ENCODE data around the gene MT1H. TPM values are rescaled to one million over a fixed set of nuclear protein-coding genes. Genes with fewer than 3 reads are reported as not detected.

MT1H gene
- total and polyA plus RNA-seq, 2 of the 13 experiments (the other 11 are each of a cell fraction or from before 2014, with no cell fraction given), result 0.60 TPM; not detected in 1

DNA sequence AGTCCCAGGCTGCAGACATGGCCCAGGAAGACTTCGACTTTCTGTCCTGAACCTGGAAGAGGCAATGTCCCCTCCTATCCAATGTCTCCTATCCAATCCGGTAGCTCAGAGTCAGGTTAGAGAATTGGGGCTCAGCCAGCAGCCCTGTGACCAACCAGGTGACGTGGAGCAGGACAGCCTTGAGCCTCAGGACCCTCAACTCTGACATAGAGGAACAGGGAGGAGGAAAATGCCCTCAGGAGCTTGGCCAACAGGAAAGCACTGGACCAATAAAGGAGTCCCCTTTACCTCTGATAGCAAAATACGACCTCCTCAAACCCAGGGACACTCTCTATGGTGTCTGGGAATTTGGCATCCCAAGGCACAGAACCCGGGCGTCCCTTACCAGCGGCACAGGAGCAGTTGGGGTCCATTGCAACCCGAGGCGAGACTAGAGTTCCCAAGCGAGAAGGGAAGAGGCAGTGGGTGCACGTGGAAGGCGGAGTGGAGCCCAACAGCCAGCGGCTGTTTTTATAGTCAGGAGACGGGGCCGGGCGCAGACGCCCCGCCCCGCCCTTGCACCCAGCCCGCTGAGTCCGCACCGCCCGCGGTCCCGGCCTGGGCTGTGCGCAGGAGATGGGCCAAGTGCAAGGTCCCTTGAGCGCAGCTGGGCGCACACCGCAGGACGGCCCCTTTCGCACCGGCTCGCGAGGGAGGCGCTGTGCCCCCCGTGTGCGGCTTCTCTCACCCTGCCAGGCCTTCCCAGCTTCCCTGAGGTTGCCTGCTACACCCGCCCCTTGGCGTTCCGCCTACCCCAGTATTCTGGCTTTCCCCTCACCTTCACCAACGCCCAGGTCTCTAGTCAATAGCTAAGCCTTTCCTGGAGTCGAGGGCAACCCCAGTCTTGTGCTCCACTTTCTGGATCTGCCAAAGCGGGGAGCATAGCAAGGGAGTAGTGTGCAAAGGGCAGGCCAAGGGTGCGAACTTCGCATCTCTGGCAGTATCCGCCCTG lies 1.7 kb upstream of the MT1H start, which contains the start of gene MT1G (continued):
- TF ChIP-seq, protein P1, sequence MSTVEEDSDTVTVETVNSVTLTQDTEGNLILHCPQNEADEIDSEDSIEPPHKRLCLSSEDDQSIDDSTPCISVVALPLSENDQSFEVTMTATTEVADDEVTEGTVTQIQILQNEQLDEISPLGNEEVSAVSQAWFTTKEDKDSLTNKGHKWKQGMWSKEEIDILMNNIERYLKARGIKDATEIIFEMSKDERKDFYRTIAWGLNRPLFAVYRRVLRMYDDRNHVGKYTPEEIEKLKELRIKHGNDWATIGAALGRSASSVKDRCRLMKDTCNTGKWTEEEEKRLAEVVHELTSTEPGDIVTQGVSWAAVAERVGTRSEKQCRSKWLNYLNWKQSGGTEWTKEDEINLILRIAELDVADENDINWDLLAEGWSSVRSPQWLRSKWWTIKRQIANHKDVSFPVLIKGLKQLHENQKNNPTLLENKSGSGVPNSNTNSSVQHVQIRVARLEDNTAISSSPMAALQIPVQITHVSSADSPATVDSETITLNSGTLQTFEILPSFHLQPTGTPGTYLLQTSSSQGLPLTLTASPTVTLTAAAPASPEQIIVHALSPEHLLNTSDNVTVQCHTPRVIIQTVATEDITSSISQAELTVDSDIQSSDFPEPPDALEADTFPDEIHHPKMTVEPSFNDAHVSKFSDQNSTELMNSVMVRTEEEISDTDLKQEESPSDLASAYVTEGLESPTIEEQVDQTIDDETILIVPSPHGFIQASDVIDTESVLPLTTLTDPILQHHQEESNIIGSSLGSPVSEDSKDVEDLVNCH (CRISPR knock-in tag; IDR thresholded peaks at IDR 0.05), result 0 out of 2 replicates have a peak, but pooled peaks have one; percentile 75
- TF ChIP-seq EEA1 (CRISPR knock-in tag; IDR thresholded peaks at IDR 0.05; ENCODE audit: borderline replicate concordance) (0 out of 2 replicates have a peak, but pooled peaks have one; percentile 62), ZNF335 (CRISPR knock-in tag; IDR thresholded peaks at IDR 0.05) (no peak), ZNF776 (CRISPR knock-in tag; IDR thresholded peaks at IDR 0.05) (no peak), ZNF260 (CRISPR knock-in tag; IDR thresholded peaks at IDR 0.05; ENCODE audit: borderline replicate concordance, low read depth) (no peak), ZNF552 (CRISPR knock-in tag; IDR thresholded peaks at IDR 0.05; ENCODE audit: borderline replicate concordance) (peak; percentile 29; the same call in 1 of the 2 replicates), ZNF619 (CRISPR knock-in tag; IDR thresholded peaks at IDR 0.05) (0 out of 2 replicates have a peak, but pooled peaks have one; percentile 69), ZKSCAN8 (CRISPR knock-in tag; IDR thresholded peaks at IDR 0.05; ENCODE audit: borderline replicate concordance) (no peak)
- TF ChIP-seq, protein P2, sequence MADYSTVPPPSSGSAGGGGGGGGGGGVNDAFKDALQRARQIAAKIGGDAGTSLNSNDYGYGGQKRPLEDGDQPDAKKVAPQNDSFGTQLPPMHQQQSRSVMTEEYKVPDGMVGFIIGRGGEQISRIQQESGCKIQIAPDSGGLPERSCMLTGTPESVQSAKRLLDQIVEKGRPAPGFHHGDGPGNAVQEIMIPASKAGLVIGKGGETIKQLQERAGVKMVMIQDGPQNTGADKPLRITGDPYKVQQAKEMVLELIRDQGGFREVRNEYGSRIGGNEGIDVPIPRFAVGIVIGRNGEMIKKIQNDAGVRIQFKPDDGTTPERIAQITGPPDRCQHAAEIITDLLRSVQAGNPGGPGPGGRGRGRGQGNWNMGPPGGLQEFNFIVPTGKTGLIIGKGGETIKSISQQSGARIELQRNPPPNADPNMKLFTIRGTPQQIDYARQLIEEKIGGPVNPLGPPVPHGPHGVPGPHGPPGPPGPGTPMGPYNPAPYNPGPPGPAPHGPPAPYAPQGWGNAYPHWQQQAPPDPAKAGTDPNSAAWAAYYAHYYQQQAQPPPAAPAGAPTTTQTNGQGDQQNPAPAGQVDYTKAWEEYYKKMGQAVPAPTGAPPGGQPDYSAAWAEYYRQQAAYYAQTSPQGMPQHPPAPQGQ (CRISPR knock-in tag; IDR thresholded peaks at IDR 0.05; ENCODE audit: borderline replicate concordance), result no peak
- TF ChIP-seq, protein P3, sequence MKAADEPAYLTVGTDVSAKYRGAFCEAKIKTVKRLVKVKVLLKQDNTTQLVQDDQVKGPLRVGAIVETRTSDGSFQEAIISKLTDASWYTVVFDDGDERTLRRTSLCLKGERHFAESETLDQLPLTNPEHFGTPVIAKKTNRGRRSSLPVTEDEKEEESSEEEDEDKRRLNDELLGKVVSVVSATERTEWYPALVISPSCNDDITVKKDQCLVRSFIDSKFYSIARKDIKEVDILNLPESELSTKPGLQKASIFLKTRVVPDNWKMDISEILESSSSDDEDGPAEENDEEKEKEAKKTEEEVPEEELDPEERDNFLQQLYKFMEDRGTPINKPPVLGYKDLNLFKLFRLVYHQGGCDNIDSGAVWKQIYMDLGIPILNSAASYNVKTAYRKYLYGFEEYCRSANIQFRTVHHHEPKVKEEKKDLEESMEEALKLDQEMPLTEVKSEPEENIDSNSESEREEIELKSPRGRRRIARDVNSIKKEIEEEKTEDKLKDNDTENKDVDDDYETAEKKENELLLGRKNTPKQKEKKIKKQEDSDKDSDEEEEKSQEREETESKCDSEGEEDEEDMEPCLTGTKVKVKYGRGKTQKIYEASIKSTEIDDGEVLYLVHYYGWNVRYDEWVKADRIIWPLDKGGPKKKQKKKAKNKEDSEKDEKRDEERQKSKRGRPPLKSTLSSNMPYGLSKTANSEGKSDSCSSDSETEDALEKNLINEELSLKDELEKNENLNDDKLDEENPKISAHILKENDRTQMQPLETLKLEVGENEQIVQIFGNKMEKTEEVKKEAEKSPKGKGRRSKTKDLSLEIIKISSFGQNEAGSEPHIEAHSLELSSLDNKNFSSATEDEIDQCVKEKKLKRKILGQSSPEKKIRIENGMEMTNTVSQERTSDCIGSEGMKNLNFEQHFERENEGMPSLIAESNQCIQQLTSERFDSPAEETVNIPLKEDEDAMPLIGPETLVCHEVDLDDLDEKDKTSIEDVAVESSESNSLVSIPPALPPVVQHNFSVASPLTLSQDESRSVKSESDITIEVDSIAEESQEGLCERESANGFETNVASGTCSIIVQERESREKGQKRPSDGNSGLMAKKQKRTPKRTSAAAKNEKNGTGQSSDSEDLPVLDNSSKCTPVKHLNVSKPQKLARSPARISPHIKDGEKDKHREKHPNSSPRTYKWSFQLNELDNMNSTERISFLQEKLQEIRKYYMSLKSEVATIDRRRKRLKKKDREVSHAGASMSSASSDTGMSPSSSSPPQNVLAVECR (CRISPR knock-in tag; IDR thresholded peaks at IDR 0.05; ENCODE audit: borderline replicate concordance), result peak; percentile 20; the same call in 1 of the 2 replicates

Measured in HepG2 (cell line).